Heart left ventricle (tissue), 16 donors: ENCODE data around the gene GUCA2B. TPM values are rescaled to one million over a fixed set of nuclear protein-coding genes. Genes with fewer than 3 reads are reported as not detected.

Source experiments
- ATAC-seq, 4 donors: fragments of 200-7000 bp; cut with Tn5 transposase; one replicate each; pipeline ENCODE4 v1.9.1; 2020 to 2022; ENCODE audit warnings: moderate library complexity in 4 of 4, mild to moderate bottlenecking in 3 of 4, moderate number of reproducible peaks in 1 of 4
- DNase-seq, 5 donors: peaks; one replicate each; pipeline ENCODE4 v3.0.0-alpha.2; 2020
- H3K27ac ChIP-seq, 12 donors: fragments of 200-600 bp; sonication (generic) in 4 of 12; one replicate each; pipeline versions ENCODE4 v1.5.0 to v1.8.0; 2016 to 2022; ENCODE audit warnings: mild to moderate bottlenecking in 2 of 12
- H3K27me3 ChIP-seq, 9 donors: fragments of 200-600 bp; sonication (generic) in 2 of 9; one replicate each; pipeline versions ENCODE4 v1.5.1 to v1.8.0; 2016 to 2022; ENCODE audit warnings: mild to moderate bottlenecking in 3 of 9
- H3K36me3 ChIP-seq, 9 donors: fragments of 200-600 bp; sonication (generic) in 2 of 9; one replicate each; pipeline versions ENCODE4 v1.5.0 to v1.8.0; 2018 to 2022; ENCODE audit warnings: mild to moderate bottlenecking in 2 of 9
- H3K4me1 ChIP-seq, 12 donors: fragments of 200-600 bp; sonication (generic) in 4 of 12; one replicate each; pipeline versions ENCODE4 v1.5.0 to v1.8.0; 2016 to 2022; ENCODE audit warnings: mild to moderate bottlenecking in 3 of 12
- H3K4me3 ChIP-seq, 12 donors: fragments of 200-600 bp; sonication (generic) in 4 of 12; one replicate each; pipeline versions ENCODE4 v1.5.0 to v1.8.0; 2017 to 2022; ENCODE audit warnings: mild to moderate bottlenecking in 9 of 12, moderate library complexity in 4 of 12
- H3K9me3 ChIP-seq, 12 donors: fragments of 200-600 bp; sonication (generic) in 4 of 12; one replicate each; pipeline versions ENCODE4 v1.5.0 to v1.8.0; 2016 to 2022; ENCODE audit warnings: mild to moderate bottlenecking in 1 of 12
- POLR2A ChIP-seq, 2 donors: fragments of 450-650 bp; IDR thresholded peaks; one replicate each; pipeline ENCODE4 v1.6.1; 2017; ENCODE audit warnings: antibody characterized with exemption in 2 of 2, mild to moderate bottlenecking in 2 of 2, moderate library complexity in 2 of 2
- WGBS, 4 donors: extraction: QIAGEN DNeasy Blood & Tissue Kit in 2 of 4; methylation state at CpG; one replicate each; pipeline versions ENCODE4 v1.1.5 to v1.1.7; 2013 to 2018; 5-methylcytosine and 5-hydroxymethylcytosine counted together
- intact Hi-C, 10 donors: fragments of 100-400 bp; cut with DNase I; formaldehyde crosslinking; loops; one replicate each; pipeline versions ENCODE4 v1.11.1 to v1.14.2; 2022
- polyA plus RNA-seq, 2 donors: library from polyadenylated mRNA; stranded (reverse); fragments of 200-250 nt; gene quantifications; one replicate each; pipeline ENCODE4 v1.2.3, GENCODE V29; 2013
- total RNA-seq, 9 donors: library from RNA; depleted of rRNA in 2 of 9; stranded (reverse); fragments of >200 nt in 2 of 9; fragmentation: NEBNext Ultra II Directional in 3 of 9; extraction: Animal tissue kit (Norgen Biotek cat#: 25700) in 3 of 9; gene quantifications; one replicate each; pipeline versions ENCODE4 v1.1.0 to v1.2.4, GENCODE V29; 2016 to 2023
- TF ChIP-seq, protein P1 (sequence below), 12 donors: fragments of 200-600 bp; sonication (generic) in 4 of 12; IDR thresholded peaks; one replicate each; pipeline versions ENCODE4 v1.5.0 to v1.8.0; 2018 to 2022; ENCODE audit warnings: antibody characterized with exemption in 12 of 12, mild to moderate bottlenecking in 5 of 12
- donor health status: ischemic (EF 13 %, LVEDD 7.1; RV severe dilation, severe dysfunction).
- donor health status: healthy with polysubstance abuse.
- donor health status: DM: no; HTN: yes; CAD: no.
- donor health status: DM: no; HTN: no; CAD: no.
- donor health status: ischemic (EF 25% LVEDD 6.9; RV normal size, moderate dysfunction).
- donor health status: ischemic (EF 25% LVEDD 5.7; RV mildly dilated, moderate dysfunction).
- donor health status: healthy.
- donor health status: DM: yes; HTN: yes; CAD: no.
- donor health status: ischemic (EF 35%, LVEDD 5.7; RV mildly dilated, moderate dysfunction).
- donor health status: nonischemic (EF 11% LVEDD 7.7; RV severe dilation, severe dysfunction).
- donor health status: DM: yes; HTN: yes; CAD: no.
- donor health status: PGD.
- donor health status: ischemic (EF 29% LVEDD 5.4; RV normal size, mild dysfunction).
- donor health status: nonischemic (EF 23%, LVEDD 6.1; RV moderate dilation, normal function).

GUCA2B gene
- total and polyA plus RNA-seq, 11 donors = not detected

DNA sequence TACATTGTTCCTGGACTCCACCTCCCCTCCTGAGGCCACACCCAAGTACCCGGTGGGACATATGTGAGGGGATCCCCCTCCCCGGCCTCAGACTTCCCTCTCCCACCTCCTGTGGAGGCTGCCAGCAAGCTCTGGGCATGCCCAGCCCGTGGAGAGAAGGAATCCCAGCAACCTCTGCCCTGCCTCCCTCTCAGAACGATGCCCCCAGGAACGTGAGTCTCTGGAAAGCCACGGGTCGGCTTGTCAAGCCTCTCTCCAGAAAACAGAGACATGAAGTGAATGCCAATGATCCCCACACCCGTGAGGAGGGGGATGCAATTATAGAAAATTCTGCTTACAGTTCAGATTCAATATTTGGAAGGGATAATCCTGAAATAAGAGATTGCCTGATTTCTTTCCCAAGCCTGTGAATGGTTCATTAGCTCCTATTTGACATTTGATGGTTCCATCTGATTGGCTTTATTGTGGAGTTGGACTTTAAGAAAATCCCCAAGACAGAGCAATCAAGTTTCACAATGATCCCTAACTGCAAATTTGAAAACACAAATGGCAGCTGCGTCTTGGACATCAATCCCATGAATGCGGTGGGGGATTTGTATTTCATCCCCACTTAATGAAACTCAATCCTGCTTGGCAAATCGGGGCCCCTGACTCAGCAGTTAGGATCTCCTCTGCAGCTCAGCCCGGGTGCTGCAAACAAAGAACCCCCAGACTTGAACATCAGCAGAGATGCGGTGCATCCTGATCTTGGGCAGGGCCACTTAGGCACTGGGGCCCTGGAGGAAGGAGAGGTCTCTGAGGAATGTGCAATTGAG lies 9.1 kb upstream of the GUCA2B start:
- peaks cover 0 to 32% (median 8%) of the 10 kb centered on the region in 9 donors for H3K27me3 ChIP-seq
- H3K27ac ChIP-seq = no peak overlapping the region
- no peak for TF ChIP-seq POLR2A (IDR thresholded peaks at IDR 0.05)
- TF ChIP-seq, protein P1, sequence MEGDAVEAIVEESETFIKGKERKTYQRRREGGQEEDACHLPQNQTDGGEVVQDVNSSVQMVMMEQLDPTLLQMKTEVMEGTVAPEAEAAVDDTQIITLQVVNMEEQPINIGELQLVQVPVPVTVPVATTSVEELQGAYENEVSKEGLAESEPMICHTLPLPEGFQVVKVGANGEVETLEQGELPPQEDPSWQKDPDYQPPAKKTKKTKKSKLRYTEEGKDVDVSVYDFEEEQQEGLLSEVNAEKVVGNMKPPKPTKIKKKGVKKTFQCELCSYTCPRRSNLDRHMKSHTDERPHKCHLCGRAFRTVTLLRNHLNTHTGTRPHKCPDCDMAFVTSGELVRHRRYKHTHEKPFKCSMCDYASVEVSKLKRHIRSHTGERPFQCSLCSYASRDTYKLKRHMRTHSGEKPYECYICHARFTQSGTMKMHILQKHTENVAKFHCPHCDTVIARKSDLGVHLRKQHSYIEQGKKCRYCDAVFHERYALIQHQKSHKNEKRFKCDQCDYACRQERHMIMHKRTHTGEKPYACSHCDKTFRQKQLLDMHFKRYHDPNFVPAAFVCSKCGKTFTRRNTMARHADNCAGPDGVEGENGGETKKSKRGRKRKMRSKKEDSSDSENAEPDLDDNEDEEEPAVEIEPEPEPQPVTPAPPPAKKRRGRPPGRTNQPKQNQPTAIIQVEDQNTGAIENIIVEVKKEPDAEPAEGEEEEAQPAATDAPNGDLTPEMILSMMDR (IDR thresholded peaks at IDR 0.05) = no peak
- no peaks in the 10 kb centered on the region for H3K9me3 ChIP-seq
- intact Hi-C loops = loop anchor here in 5 of 10 donors (10.0 kb wide), 5 partner anchors 109 to 601 kb away; partner anchors contain the start of gene CLDN19 (in 2 of the 5)
- H3K4me1 ChIP-seq = peaks cover 0 to 6% (median 0%) of the 10 kb centered on the region in 12 donors
- ATAC-seq (no peak), DNase-seq (no peak)
- no peaks in the 10 kb centered on the region for H3K36me3 ChIP-seq
- WGBS, 4 donors = 53 to 63% (median 59%) methylated on average over 13 of the region's 13 CpGs
- H3K4me3 ChIP-seq = no peak overlapping the region

DNA sequence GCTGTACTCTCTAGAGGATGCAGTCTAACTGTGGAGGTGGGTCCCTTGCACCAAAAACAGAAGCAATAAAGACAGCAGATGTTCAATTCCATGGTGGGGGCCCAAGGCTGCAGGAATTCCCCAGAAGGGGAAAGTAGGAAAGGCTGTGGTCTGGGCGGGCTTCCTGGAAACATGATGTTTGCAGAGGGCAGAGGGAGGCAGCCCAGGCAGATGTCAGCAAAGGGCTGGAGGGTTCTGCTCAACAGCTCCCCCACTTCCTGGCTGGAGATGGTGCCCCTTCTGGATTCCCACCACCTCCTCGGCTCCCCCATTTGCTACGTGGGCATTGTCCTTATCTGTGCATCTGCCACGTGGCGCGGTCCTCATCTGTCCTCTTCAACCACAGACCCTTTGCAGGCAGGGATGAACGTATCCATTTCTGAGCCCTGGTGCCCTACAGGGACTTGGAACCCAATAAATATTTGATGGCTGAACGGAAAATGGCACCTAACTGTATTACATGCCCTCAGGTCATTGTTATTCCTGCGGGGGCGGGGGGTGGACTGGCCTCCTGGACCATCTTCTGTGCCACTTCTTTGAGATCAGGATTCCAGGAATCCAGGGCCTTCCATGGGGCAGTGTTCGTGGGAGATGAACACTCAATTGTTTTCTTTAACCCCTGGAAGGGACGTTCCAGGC lies 8.4 kb upstream of the GUCA2B start:
- no peaks in the 10 kb centered on the region for H3K9me3 ChIP-seq
- DNase-seq (no peak), ATAC-seq (no peak)
- TF ChIP-seq POLR2A (IDR thresholded peaks at IDR 0.05) = no peak
- TF ChIP-seq, protein P1 (IDR thresholded peaks at IDR 0.05) = no peak
- intact Hi-C loops = loop anchor here in 5 of 10 donors (5.0 to 10.0 kb wide), 6 partner anchors 110 to 602 kb away; partner anchors contain the start of gene CLDN19 (in 2 of the 5)
- peaks cover 0 to 6% (median 0%) of the 10 kb centered on the region in 12 donors for H3K4me1 ChIP-seq
- 70 to 82% (median 75%) methylated on average over 11 to 12 of the region's 12 CpGs for WGBS, 4 donors
- peaks cover 0 to 27% (median 8%) of the 10 kb centered on the region in 9 donors for H3K27me3 ChIP-seq
- no peak overlapping the region for H3K4me3 ChIP-seq
- no peaks in the 10 kb centered on the region for H3K36me3 ChIP-seq
- no peak overlapping the region for H3K27ac ChIP-seq

DNA sequence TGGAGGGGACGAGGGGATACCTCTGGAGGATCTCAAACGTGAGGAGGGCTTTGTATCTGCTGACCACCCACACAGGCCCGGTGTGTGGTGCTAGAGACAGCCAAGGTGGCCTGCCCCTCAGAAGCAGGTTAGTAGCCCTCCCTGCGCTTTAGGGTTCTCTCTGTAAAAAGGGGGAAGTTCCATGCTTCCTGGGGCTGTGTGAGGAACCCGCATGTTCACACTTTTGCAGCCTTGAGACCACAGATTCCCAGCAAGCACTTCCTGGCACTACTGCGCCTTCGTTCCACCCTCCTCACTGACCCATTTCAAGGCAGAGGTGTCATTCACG lies 7.9 kb upstream of the GUCA2B start:
- H3K4me1 ChIP-seq = peaks cover 0 to 6% (median 0%) of the 10 kb centered on the region in 12 donors
- 39 to 70% (median 65%) methylated on average over 5 to 8 of the region's 8 CpGs for WGBS, 4 donors
- H3K9me3 ChIP-seq = no peaks in the 10 kb centered on the region
- DNase-seq = no peak
- H3K27me3 ChIP-seq = peaks cover 0 to 26% (median 8%) of the 10 kb centered on the region in 9 donors
- H3K4me3 ChIP-seq = no peak overlapping the region
- no peak overlapping the region for H3K27ac ChIP-seq
- peak in 1 of 4 donors; percentile 9 for ATAC-seq
- H3K36me3 ChIP-seq = no peaks in the 10 kb centered on the region
- no peak for TF ChIP-seq POLR2A (IDR thresholded peaks at IDR 0.05)
- TF ChIP-seq, protein P1 (IDR thresholded peaks at IDR 0.05) = no peak
- intact Hi-C loops = loop anchor here in 5 of 10 donors (5.0 to 10.0 kb wide), 6 partner anchors 111 to 602 kb away; partner anchors contain the start of gene CLDN19 (in 2 of the 5)
